Posterior vena cava (tissue), 2 donors: ENCODE measurements around the gene ASRGL1. TPM values are rescaled to one million over a fixed set of nuclear protein-coding genes. Genes with fewer than 3 reads are reported as not detected.
A peak's percentile ranks its signal among the peaks of the same experiment; 100 is the strongest.
"Not testable (repeated sequence)": the region's sequence is repeated elsewhere in the genome, so short reads cannot be mapped to it uniquely, and the experiment has no call there.

Experiments used
- DNase-seq: peaks from one replicate; pipeline ENCODE4 v3.0.0-alpha.2; 2020; ENCODE audit warnings: low spot score
- intact Hi-C, 2 donors: fragments of 100-400 bp; cut with DNase I; formaldehyde crosslinking; loops; one replicate each; pipeline versions ENCODE4 v1.14.1 to v1.14.2; 2022 to 2023
- total RNA-seq, 2 donors: library from RNA; stranded (reverse); fragmentation: NEBNext Ultra II Directional; extraction: Animal tissue kit (Norgen Biotek cat#: 25700); gene quantifications; one replicate each; pipeline ENCODE4 v1.2.1, GENCODE V29; 2021
- donor health status: DM: yes; HTN: yes; CAD: no.
- donor health status: DM: yes; HTN: yes; CAD: no.

ASRGL1 gene
- total RNA-seq, 2 donors from 2014 or later = 5.5 to 13.3 TPM

GRCh38 chr11:62343646-62344190 is 6.5 kb downstream of the ASRGL1 start:
- intact Hi-C loops, DNase-seq: not testable (repeated sequence)

- intact Hi-C loops = no loop called here
- DNase-seq = no peak
Measured at GRCh38 chr11:62344210-62344609, 7.0 kb downstream of the ASRGL1 start.

GRCh38 chr11:62345861-62346260 is 8.6 kb downstream of the ASRGL1 start:
- intact Hi-C loops = no loop called here
- no peak for DNase-seq

DNA sequence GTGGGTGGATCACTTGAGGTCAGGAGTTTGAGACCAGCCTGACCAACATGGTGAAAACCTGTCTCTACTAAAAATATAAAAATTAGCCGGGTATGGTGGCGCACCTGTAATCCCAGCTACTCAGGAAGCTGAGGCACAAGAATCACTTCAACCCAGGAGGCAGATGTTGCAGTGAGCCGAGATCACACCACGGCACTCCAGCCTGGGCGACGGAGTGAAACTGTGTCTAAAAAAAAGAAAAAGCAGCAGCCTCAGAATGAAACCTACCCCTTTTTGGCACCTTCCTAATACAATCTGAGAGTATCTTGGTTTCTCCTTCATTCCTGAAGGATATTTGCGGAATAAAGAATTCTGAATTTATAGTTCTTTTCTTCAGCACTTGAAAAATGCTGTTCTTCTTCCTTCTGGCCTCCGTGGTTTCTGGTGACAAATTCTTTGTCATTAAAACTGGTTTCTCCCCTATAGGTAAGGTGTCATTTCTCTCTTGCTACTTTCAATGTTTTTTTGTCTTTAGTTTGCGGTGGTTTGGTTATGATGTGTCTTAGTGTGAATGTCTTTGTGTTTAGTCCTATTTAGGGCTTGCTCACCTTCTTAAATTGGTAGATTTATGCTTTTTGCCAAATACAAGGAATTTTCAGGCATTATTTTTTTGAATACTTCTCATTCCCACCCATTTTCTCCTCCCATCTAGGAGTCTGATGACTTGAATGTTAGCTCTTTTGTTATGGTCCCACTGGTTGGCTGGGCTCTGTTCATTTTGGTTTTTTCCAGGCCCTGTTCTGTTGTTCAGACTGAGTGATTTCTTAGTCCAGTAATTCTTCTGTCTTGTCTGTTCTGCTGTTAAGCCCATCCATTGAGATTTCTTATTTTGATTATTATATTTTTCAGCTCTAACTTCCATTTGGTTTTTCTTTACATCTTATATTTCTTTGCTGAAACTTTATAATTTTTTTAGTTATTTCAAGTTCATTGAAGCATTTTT is 15.4 kb downstream of the ASRGL1 start:
- no peak for DNase-seq

DNA sequence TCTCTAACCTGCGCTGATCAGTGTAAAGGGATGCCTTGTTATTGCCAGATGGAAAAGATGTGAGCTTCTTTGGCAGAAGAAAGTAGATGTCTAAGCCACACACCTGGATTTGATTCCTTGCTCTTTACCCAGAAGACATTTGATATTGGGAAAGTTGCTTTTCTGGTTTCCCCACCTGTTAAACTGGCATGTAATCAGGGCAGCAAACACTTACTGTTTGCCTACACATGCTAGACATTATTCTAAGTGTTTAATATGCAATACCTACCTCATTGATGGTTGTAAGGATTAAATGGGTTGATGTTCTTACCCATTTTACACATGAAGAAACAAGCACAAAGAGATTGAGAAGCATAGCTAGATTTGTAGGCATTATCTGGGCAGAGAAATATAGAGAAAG is 16.6 kb downstream of the ASRGL1 start:
- no peak for DNase-seq
- intact Hi-C loops = no loop called here

More for the DNA sequence above, 15.4 kb downstream of the ASRGL1 start:
- intact Hi-C loops = no loop called here

DNA sequence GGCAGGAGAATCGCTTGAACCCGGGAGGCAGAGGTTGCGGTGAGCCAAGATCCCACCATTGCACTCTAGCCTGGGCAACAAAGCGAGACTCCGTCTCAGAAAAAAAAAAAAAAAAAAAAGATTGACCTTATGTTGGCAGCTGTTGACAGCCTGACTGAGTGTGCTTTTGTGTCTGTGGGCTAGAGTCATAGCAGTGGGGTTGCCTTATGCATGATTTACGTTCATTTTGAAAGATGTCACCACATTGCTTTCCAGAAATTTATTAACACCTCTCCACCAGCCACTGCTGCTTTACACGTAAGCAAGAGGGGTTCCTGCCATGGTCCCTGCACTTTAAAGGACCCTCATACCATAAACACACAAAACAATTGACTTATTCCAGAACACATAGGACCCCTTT is 21.0 kb downstream of the ASRGL1 start:
- no peak for DNase-seq
- intact Hi-C loops = no loop called here

GRCh38 chr11:62359475-62359874 is 22.2 kb downstream of the ASRGL1 start:
- intact Hi-C loops = no loop called here
- no peak for DNase-seq

GRCh38 chr11:62360685-62361084 is 23.4 kb downstream of the ASRGL1 start:
- intact Hi-C loops = no loop called here

DNA sequence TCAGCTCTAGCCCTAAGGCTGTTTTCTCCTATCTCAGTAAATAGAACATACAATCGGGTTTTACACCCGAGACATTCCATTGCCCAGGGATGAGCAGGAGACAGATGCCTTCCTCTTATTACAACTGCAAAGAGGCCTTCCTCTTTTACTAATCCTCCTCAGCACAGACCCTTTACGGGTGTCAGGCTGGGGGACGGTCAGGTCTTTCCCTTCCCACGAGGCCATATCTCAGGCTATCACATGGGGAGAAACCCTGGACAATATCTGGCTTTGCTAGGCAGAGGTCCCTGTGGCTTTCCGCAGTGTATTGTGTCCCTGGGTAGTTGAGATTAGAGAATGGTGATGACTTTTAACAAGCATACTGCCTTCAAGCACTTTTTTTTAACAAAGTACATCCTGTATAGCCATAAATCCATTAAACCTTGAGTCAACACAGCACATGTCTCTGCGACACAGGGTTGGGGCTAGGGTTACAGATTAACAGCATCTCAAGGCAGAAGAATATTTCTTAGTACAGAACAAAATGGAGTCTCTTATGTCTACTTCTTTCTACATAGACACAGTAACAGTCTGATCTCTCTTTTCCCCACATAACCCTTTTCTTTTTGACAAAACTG is 31.7 kb downstream of the ASRGL1 start:
- intact Hi-C loops = not testable (repeated sequence)

More at GRCh38 chr11:62360685-62361084, 23.4 kb downstream of the ASRGL1 start:
- DNase-seq = no peak

GRCh38 chr11:62370743-62371440 is 33.6 kb downstream of the ASRGL1 start:
- intact Hi-C loops = no loop called here
- no peak for DNase-seq

More for the DNA sequence above, 31.7 kb downstream of the ASRGL1 start:
- DNase-seq = not testable (repeated sequence)

- intact Hi-C loops = no loop called here
Measured at GRCh38 chr11:62372871-62373270, 35.6 kb downstream of the ASRGL1 start.

GRCh38 chr11:62373464-62374119 is 36.3 kb downstream of the ASRGL1 start:
- intact Hi-C loops = no loop called here
- no peak for DNase-seq

More at GRCh38 chr11:62372871-62373270, 35.6 kb downstream of the ASRGL1 start:
- DNase-seq = no peak

DNA sequence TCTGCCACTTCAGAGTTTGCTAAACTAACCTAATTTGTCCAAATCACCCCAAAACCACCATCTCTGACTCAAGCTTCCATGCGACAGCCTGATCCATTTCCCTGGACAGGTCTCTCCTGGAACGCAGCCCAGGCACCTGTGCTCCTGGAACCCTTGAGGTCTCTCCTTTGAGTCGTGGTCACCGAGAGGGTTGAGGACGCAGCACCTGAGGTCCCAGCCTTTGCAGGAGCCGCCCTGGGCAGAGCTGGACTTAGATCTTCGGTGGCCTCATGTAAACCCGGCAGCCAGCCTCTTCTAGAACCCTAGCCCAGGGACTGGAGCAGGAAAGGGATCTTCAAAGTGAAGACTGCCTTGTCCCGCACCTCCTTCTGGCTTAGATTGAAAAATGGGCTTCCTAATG is 37.6 kb downstream of the ASRGL1 start:
- intact Hi-C loops = no loop called here
- DNase-seq = no peak

- DNase-seq, intact Hi-C loops: not testable (repeated sequence)
Measured at GRCh38 chr11:62378459-62379063, 41.3 kb downstream of the ASRGL1 start.

GRCh38 chr11:62379586-62379985 is 42.3 kb downstream of the ASRGL1 start:
- intact Hi-C loops, DNase-seq: not testable (repeated sequence)

DNA sequence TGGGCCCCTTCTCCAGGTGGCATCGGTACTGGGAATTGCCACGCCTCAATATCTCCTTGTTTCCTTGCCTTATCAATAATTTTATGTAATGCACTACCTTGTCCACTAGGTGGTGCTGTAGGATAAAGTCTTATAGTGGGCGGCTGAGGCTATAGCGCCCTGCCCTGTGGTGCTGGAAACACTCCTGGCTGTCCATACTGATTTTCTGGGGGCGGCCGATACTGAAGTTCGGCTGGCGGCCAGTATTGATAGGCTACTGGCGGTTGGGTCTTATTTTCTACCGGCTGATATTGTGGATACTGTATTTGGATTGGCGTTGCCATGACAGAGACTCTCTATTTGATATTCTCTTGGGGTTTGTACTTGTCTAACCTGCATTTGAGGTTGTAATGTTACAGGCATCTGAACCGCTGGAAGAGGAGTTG is 43.6 kb downstream of the ASRGL1 start:
- intact Hi-C loops = not testable (repeated sequence)

GRCh38 chr11:62383822-62384221 is 46.6 kb downstream of the ASRGL1 start:
- intact Hi-C loops = no loop called here
- peak; percentile 13 for DNase-seq

More for the DNA sequence above, 43.6 kb downstream of the ASRGL1 start:
- DNase-seq = peak; percentile 74

DNA sequence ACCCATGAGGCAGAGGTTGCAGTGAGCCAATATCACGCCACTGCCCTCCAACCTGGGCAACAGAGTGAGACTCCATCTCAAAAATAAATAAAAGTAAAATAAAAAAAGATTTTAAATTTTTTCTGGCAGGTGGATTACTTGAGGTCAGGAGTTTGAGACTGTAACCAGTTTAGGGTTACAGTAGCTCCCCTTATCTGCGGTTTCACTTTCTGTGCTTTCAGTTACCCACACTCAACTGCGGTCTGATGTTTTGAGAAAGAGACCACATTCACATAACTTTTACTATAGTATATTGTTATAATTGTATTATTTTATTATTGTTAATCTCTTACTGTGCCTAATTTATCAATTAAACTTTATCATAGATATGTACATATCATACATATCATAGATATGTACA is 48.8 kb downstream of the ASRGL1 start:
- DNase-seq, intact Hi-C loops: not testable (repeated sequence)
